Loucy (cell line): Measurements from ENCODE around the gene CAMSAP3.

Experiments used
- H2AFZ ChIP-seq: fragments of 200-600 bp; sonication (generic); 2 replicates; pipeline ENCODE4 v1.6.0; 2016; ENCODE audit warnings: antibody characterized with exemption, mild to moderate bottlenecking, low read length, moderate library complexity
- H3F3A ChIP-seq: fragments of 200-600 bp; 2 replicates; pipeline ENCODE4 v1.6.0; 2016; ENCODE audit warnings: antibody characterized with exemption, low read depth, mild to moderate bottlenecking
- H3K27me3 ChIP-seq: fragments of 200-600 bp; sonication (generic); 2 replicates; pipeline ENCODE4 v1.6.1; 2014; ENCODE audit warnings: low read length, mild to moderate bottlenecking; ENCODE audit not compliant: insufficient read depth, poor library complexity, severe bottlenecking
- H3K36me3 ChIP-seq: fragments of 200-600 bp; sonication (generic); 2 replicates; pipeline ENCODE4 v1.6.1; 2016; ENCODE audit warnings: low read length; ENCODE audit not compliant: insufficient read depth
- H3K4me1 ChIP-seq: fragments of 200-600 bp; sonication (generic); 2 replicates; pipeline ENCODE4 v1.5.1; 2014; ENCODE audit warnings: low read length, mild to moderate bottlenecking; ENCODE audit not compliant: insufficient read depth, poor library complexity, severe bottlenecking
- H3K4me2 ChIP-seq: fragments of 200-600 bp; sonication (generic); 2 replicates; pipeline ENCODE4 v1.6.0; 2014; ENCODE audit warnings: antibody characterized with exemption, low read length, low read depth, mild to moderate bottlenecking; ENCODE audit not compliant: poor library complexity, severe bottlenecking
- H3K4me3 ChIP-seq: fragments of 200-600 bp; sonication (generic); 2 replicates; pipeline ENCODE4 v1.5.1; 2014; ENCODE audit warnings: low read length, mild to moderate bottlenecking, mixed read lengths; ENCODE audit not compliant: poor library complexity, severe bottlenecking
- H3K79me2 ChIP-seq: fragments of 200-600 bp; sonication (generic); 2 replicates; pipeline ENCODE4 v1.6.1; 2014; ENCODE audit warnings: low read length; ENCODE audit not compliant: insufficient read depth
- H3K9ac ChIP-seq: fragments of 200-600 bp; sonication (generic); 2 replicates; pipeline ENCODE4 v1.6.0; 2014; ENCODE audit warnings: mild to moderate bottlenecking, low read depth, low read length, moderate library complexity; ENCODE audit not compliant: poor library complexity, severe bottlenecking
- H3K9me2 ChIP-seq: fragments of 200-600 bp; sonication (generic); replicated peaks from 2 replicates; pipeline ENCODE4 v1.6.1; 2016; ENCODE audit warnings: low read depth, low read length, mixed read lengths
- H3K9me3 ChIP-seq: fragments of 200-600 bp; sonication (generic); 2 replicates; pipeline ENCODE4 v1.6.1; 2014; ENCODE audit warnings: mild to moderate bottlenecking, antibody characterized with exemption, low read length, low read depth; ENCODE audit not compliant: insufficient read depth
- H4K20me1 ChIP-seq: fragments of 200-600 bp; sonication (generic); 2 replicates; pipeline ENCODE4 v1.6.0; 2014; ENCODE audit warnings: antibody characterized with exemption, low read length, mild to moderate bottlenecking; ENCODE audit not compliant: insufficient read depth, poor library complexity, severe bottlenecking
- EZH2phosphoT487 ChIP-seq: fragments of 200-600 bp; IDR thresholded peaks from 2 replicates; pipeline ENCODE4 v1.6.1; 2018; ENCODE audit warnings: antibody characterized with exemption, mild to moderate bottlenecking, moderate library complexity, borderline replicate concordance
- TF ChIP-seq, protein P1 (sequence below): fragments of 200-600 bp; sonication (generic); conservative IDR thresholded peaks from 2 replicates; pipeline ENCODE4 v1.5.1; 2014; ENCODE audit warnings: mild to moderate bottlenecking, antibody characterized with exemption, low read length

Gene CAMSAP3

DNA sequence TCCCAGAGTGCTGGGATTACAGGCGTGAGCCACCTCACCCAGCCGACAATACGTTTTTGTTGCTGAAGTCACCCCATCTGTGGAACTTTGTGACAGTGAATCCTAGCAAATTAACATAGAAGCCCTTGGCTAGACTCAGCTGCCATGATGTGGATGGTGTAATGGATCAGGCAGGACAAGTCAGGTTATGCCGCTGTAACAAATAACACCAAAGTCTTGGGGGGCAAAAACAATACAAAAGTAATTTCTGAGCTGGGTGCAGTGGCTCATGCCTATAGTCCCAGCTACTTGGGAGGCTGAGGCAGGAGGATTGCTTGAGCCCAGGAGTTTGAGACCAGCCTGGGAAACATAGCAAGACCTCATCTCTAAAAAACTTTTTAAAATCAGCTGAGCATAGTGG is 30.8 kb upstream of the CAMSAP3 start:
- no peaks in the 10 kb centered on the region for H3K4me1 ChIP-seq
- no peaks in the 10 kb centered on the region for H3K9me2 ChIP-seq
- no peaks in the 10 kb centered on the region for H3K27me3 ChIP-seq
- H4K20me1 ChIP-seq, result no peaks in the 10 kb centered on the region
- H3K36me3 ChIP-seq, result no peaks in the 10 kb centered on the region
- no peaks in the 10 kb centered on the region for H3K9me3 ChIP-seq
- H3K4me2 ChIP-seq, result no peak overlapping the region
- H3K4me3 ChIP-seq, result no peak overlapping the region
- H3F3A ChIP-seq, result no peaks in the 10 kb centered on the region
- H3K9ac ChIP-seq, result no peak overlapping the region
- no peak overlapping the region for H2AFZ ChIP-seq
- TF ChIP-seq, protein P1, sequence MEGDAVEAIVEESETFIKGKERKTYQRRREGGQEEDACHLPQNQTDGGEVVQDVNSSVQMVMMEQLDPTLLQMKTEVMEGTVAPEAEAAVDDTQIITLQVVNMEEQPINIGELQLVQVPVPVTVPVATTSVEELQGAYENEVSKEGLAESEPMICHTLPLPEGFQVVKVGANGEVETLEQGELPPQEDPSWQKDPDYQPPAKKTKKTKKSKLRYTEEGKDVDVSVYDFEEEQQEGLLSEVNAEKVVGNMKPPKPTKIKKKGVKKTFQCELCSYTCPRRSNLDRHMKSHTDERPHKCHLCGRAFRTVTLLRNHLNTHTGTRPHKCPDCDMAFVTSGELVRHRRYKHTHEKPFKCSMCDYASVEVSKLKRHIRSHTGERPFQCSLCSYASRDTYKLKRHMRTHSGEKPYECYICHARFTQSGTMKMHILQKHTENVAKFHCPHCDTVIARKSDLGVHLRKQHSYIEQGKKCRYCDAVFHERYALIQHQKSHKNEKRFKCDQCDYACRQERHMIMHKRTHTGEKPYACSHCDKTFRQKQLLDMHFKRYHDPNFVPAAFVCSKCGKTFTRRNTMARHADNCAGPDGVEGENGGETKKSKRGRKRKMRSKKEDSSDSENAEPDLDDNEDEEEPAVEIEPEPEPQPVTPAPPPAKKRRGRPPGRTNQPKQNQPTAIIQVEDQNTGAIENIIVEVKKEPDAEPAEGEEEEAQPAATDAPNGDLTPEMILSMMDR, result no peak
- TF ChIP-seq EZH2phosphoT487, result no peak
- H3K79me2 ChIP-seq, result no peaks in the 10 kb centered on the region

DNA sequence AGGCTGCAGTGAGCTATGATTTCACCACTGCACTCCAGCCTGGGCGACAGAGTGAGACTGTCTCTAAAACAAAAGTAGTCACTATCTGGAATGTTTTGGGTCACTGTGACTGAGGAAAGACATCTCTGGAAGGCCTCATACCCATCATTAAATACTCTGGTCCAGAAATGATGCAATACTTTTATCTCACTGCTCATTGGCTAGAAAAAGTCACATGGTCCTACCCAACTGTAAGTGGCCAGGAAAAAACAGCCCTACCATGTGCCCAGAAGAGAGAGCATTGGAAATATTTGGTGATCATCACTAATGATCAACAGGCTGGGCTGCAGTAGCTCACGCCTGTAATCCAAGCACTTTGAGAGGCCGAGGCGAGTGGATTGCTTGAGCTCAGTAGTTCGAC is 30.3 kb upstream of the CAMSAP3 start:
- H3K4me3 ChIP-seq, result no peak overlapping the region
- no peaks in the 10 kb centered on the region for H4K20me1 ChIP-seq
- H3K4me2 ChIP-seq, result no peak overlapping the region
- H3K36me3 ChIP-seq, result no peaks in the 10 kb centered on the region
- H3K9ac ChIP-seq, result no peak overlapping the region
- H2AFZ ChIP-seq, result no peak overlapping the region
- H3K27me3 ChIP-seq, result no peaks in the 10 kb centered on the region
- no peaks in the 10 kb centered on the region for H3K9me2 ChIP-seq
- H3K4me1 ChIP-seq, result no peaks in the 10 kb centered on the region
- TF ChIP-seq, protein P1, result no peak
- no peak for TF ChIP-seq EZH2phosphoT487
- no peaks in the 10 kb centered on the region for H3F3A ChIP-seq
- H3K9me3 ChIP-seq, result no peaks in the 10 kb centered on the region
- H3K79me2 ChIP-seq, result no peaks in the 10 kb centered on the region

DNA sequence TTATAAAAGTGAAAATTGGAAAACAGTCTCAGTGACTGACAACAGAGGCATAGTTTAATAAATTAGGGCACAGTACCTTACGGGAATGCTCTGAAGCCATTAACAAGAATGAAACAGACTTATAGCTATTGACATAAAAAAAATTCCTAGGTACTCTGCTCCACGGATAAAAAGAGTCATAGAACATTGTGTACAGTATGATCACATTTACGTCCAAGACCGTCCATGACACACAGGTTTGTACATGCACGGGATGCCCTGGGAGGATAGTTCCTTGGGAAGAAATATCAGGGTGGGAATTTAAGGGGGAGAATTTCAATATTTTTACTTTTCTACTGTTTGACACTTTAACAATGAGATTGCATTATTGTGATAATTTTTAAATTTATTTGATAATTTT is 24.9 kb upstream of the CAMSAP3 start:
- Histone ChIP-seq H3K4me2 (no peak overlapping the region), H3F3A (no peaks in the 10 kb centered on the region), H3K9me2 (no peaks in the 10 kb centered on the region), H2AFZ (no peak overlapping the region), H4K20me1 (no peaks in the 10 kb centered on the region), H3K9ac (no peak overlapping the region), H3K79me2 (no peaks in the 10 kb centered on the region), H3K36me3 (no peaks in the 10 kb centered on the region), H3K4me1 (no peaks in the 10 kb centered on the region), H3K27me3 (no peaks in the 10 kb centered on the region), H3K4me3 (no peak overlapping the region), H3K9me3 (no peaks in the 10 kb centered on the region)
- TF ChIP-seq EZH2phosphoT487, result no peak
- TF ChIP-seq, protein P1, result no peak
